Naive thymus-derived CD4-positive, alpha-beta T cell (primary cell): ENCODE measurements around the gene PDE6G. TPM values are rescaled to one million over a fixed set of nuclear protein-coding genes. Genes with fewer than 3 reads are reported as not detected.
A peak's percentile ranks its signal among the peaks of the same experiment; 100 is the strongest.

Experiments
- ATAC-seq: fragments of 150-1000 bp; cut with Tn5 transposase; 2 replicates; pipeline ENCODE4 v1.10.0; 2021; ENCODE audit warnings: mild to moderate bottlenecking, moderate library complexity
- CTCF ChIA-PET: fragments of 350-600 bp; sonication (Branson Sonifier 250); formaldehyde crosslinking; loops from one replicate; lab custom pipeline; 2021; ENCODE audit warnings: antibody characterized with exemption; lab: Charles Lee
- POLR2A ChIA-PET: fragments of 350-600 bp; sonication (Branson Sonifier 250); formaldehyde crosslinking; loops from one replicate; lab custom pipeline; 2021; ENCODE audit warnings: antibody characterized with exemption, inconsistent platforms; lab: Charles Lee
- DNase-seq, 9 donors: peaks; one replicate each; pipeline versions ENCODE4 v3.0.0 to v3.0.0-alpha.2; 2020 to 2022; ENCODE audit warnings: mixed read lengths in 1 of 9
- H3K27ac ChIP-seq: one replicate; pipeline ENCODE4 v1.7.0; 2013; ENCODE audit warnings: mild to moderate bottlenecking, low read depth, low read length, moderate library complexity
- H3K27me3 ChIP-seq, 2 donors: one replicate each; pipeline ENCODE4 v1.7.0; 2013; ENCODE audit warnings: low read length in 2 of 2, mild to moderate bottlenecking in 2 of 2, moderate library complexity in 2 of 2; ENCODE audit not compliant: control insufficient read depth in 2 of 2, insufficient read depth in 2 of 2
- H3K36me3 ChIP-seq, 3 experiments: 1 replicate in 2 of 3; 2 replicates in 1 of 3; pipeline ENCODE4 v1.7.0; 2013; ENCODE audit warnings: low read length in 3 of 3, mild to moderate bottlenecking in 3 of 3, moderate library complexity in 1 of 3; ENCODE audit not compliant: insufficient read depth in 3 of 3, control insufficient read depth in 2 of 3
- H3K4me1 ChIP-seq, 2 donors: one replicate each; pipeline ENCODE4 v1.7.0; 2013; ENCODE audit warnings: low read length in 2 of 2, mild to moderate bottlenecking in 2 of 2, moderate library complexity in 1 of 2; ENCODE audit not compliant: control insufficient read depth in 2 of 2, insufficient read depth in 2 of 2
- H3K4me3 ChIP-seq: 2 replicates; pipeline ENCODE4 v1.7.0; 2013; ENCODE audit warnings: mild to moderate bottlenecking, low read length
- H3K9me3 ChIP-seq, 3 experiments: 1 replicate in 2 of 3; 2 replicates in 1 of 3; pipeline ENCODE4 v1.7.0; 2013; ENCODE audit warnings: low read length in 3 of 3; ENCODE audit not compliant: control insufficient read depth in 2 of 3
- H3K27ac Mint-ChIP-seq, 9 donors: one replicate each; pipeline ENCODE4 v1.8.0; 2020 to 2022; ENCODE audit warnings: mixed read lengths in 9 of 9, mild to moderate bottlenecking in 8 of 9, moderate library complexity in 5 of 9, inconsistent platforms in 2 of 9
- H3K27me3 Mint-ChIP-seq, 5 donors: one replicate each; pipeline ENCODE4 v1.8.0; 2021 to 2022; ENCODE audit warnings: mixed read lengths in 5 of 5, mild to moderate bottlenecking in 1 of 5
- H3K36me3 Mint-ChIP-seq, 5 donors: one replicate each; pipeline ENCODE4 v1.8.0; 2020 to 2022; ENCODE audit warnings: mixed read lengths in 5 of 5, mild to moderate bottlenecking in 3 of 5, inconsistent platforms in 1 of 5
- H3K4me1 Mint-ChIP-seq, 7 donors: one replicate each; pipeline ENCODE4 v1.8.0; 2020 to 2022; ENCODE audit warnings: mixed read lengths in 7 of 7, mild to moderate bottlenecking in 3 of 7, inconsistent platforms in 1 of 7
- H3K4me3 Mint-ChIP-seq, 10 donors: one replicate each; pipeline ENCODE4 v1.8.0; 2020 to 2022; ENCODE audit warnings: mild to moderate bottlenecking in 10 of 10, mixed read lengths in 10 of 10, moderate library complexity in 6 of 10, inconsistent platforms in 2 of 10
- H3K9me3 Mint-ChIP-seq, 11 donors: one replicate each; pipeline ENCODE4 v1.8.0; 2020 to 2022; ENCODE audit warnings: mixed read lengths in 11 of 11, mild to moderate bottlenecking in 4 of 11, inconsistent platforms in 1 of 11, moderate library complexity in 1 of 11
- intact Hi-C, 2 donors: fragments of 100-400 bp; cut with micrococcal nuclease; formaldehyde crosslinking; loops; one replicate each; pipeline ENCODE4 v1.15.1; 2023
- microRNA-seq: library from miRNA; unstranded; fragments of <30 nt; microRNA quantifications from one replicate; pipeline ENCODE4 v1.2.0, GENCODE V29; 2022; ENCODE audit warnings: borderline microRNAs expressed
- polyA plus RNA-seq, 2 donors: library from polyadenylated mRNA; unstranded; fragments of 300-500 nt; fragmentation: Illumina TruSeq; gene quantifications; one replicate each; pipeline ENCODE4 v1.2.3, GENCODE V29; 2021
- total RNA-seq, 6 experiments: library from RNA in 5 of 6; stranded (reverse) in 5 of 6; gene quantifications; 1 replicate in 5 of 6; 2 replicates in 1 of 6; pipeline ENCODE4 v1.2.3 and lab custom pipeline; 2021 to 2026

The PDE6G gene
- total and polyA plus RNA-seq, 7 experiments from 2014 or later: 1.0 to 28.0 (median 2.0) TPM

- H3K36me3 ChIP-seq: peaks cover 20 to 76% (median 22%) of the 10 kb centered on the region in 3 experiments
- no peaks in the 10 kb centered on the region for H3K9me3 ChIP-seq
- POLR2A ChIA-PET: interaction anchor here (0.6 to 1.3 kb wide), 2 partner anchors 32 to 830 kb away, joined by 3 to 4 read pairs; no protein-coding TSS in a partner anchor
- H3K27ac ChIP-seq: no peak overlapping the region
- no peaks in the 10 kb centered on the region for H3K27me3 ChIP-seq
- CTCF ChIA-PET: interaction anchor here (0.7 kb wide), 1 partner anchor 89 kb away, joined by 3 read pairs; no protein-coding TSS in a partner anchor
- H3K27me3 Mint-ChIP-seq: no peaks in the 10 kb centered on the region
- peaks cover 4 to 39% (median 11%) of the 10 kb centered on the region in 5 donors for H3K36me3 Mint-ChIP-seq
- no peaks in the 10 kb centered on the region for H3K4me1 ChIP-seq
- H3K4me1 Mint-ChIP-seq: peaks cover 0 to 6% (median 0%) of the 10 kb centered on the region in 7 donors
- H3K4me3 ChIP-seq: no peak overlapping the region
- intact Hi-C loops: no loop called here
- no peaks in the 10 kb centered on the region for H3K9me3 Mint-ChIP-seq
- DNase-seq (no peak), ATAC-seq (no peak)
- no peak overlapping the region for H3K4me3 Mint-ChIP-seq
- H3K27ac Mint-ChIP-seq: no peak overlapping the region
Measured at GRCh38 chr17:81608082-81608481, 48.3 kb downstream of the PDE6G start.

GRCh38 chr17:81607431-81607830 is 48.9 kb downstream of the PDE6G start:
- Mint-ChIP-seq H3K36me3 (peaks cover 4 to 35% (median 11%) of the 10 kb centered on the region in 5 donors), H3K4me3 (no peak overlapping the region), H3K27ac (no peak overlapping the region), H3K27me3 (no peaks in the 10 kb centered on the region), H3K4me1 (peaks cover 0 to 3% (median 0%) of the 10 kb centered on the region in 7 donors), H3K9me3 (no peaks in the 10 kb centered on the region)
- POLR2A ChIA-PET: interaction anchor here (0.6 to 1.3 kb wide), 3 partner anchors 20 to 1121 kb away, joined by 3 to 4 read pairs (median 3); no protein-coding TSS in a partner anchor
- peaks cover 17 to 70% (median 20%) of the 10 kb centered on the region in 3 experiments for H3K36me3 ChIP-seq
- no peaks in the 10 kb centered on the region for H3K27me3 ChIP-seq
- CTCF ChIA-PET: interaction anchor here (0.7 kb wide), 1 partner anchor 88 kb away, joined by 3 read pairs; no protein-coding TSS in a partner anchor
- intact Hi-C loops: no loop called here
- no peak overlapping the region for H3K4me3 ChIP-seq
- H3K27ac ChIP-seq: no peak overlapping the region
- DNase-seq: no peak
- no peaks in the 10 kb centered on the region for H3K4me1 ChIP-seq
- no peaks in the 10 kb centered on the region for H3K9me3 ChIP-seq
- no peak for ATAC-seq

- Histone ChIP-seq H3K4me3 (no peak overlapping the region), H3K4me1 (peaks cover 0 to 6% of the 10 kb centered on the region in 2 donors), H3K27ac (no peak overlapping the region), H3K36me3 (peaks cover 11 to 60% (median 14%) of the 10 kb centered on the region in 3 experiments), H3K9me3 (no peaks in the 10 kb centered on the region), H3K27me3 (no peaks in the 10 kb centered on the region)
- Mint-ChIP-seq H3K4me3 (no peak overlapping the region), H3K9me3 (no peaks in the 10 kb centered on the region), H3K27ac (no peak overlapping the region), H3K4me1 (peaks cover 2 to 10% (median 6%) of the 10 kb centered on the region in 7 donors), H3K27me3 (no peaks in the 10 kb centered on the region), H3K36me3 (peaks cover 5 to 37% (median 13%) of the 10 kb centered on the region in 5 donors)
- ATAC-seq (no peak), DNase-seq (no peak)
- intact Hi-C loops: loop anchor here in 1 of 2 donors (5.0 kb wide), 2 partner anchors 312 to 462 kb away; no protein-coding TSS in a partner anchor
- ChIA-PET POLR2A (no interaction called here), CTCF (interaction anchor here (0.6 kb wide), 1 partner anchor 37 kb away, joined by 3 read pairs; no protein-coding TSS in a partner anchor)
Measured at GRCh38 chr17:81603846-81604610, 52.3 kb downstream of the PDE6G start.

GRCh38 chr17:81601525-81602120 is 54.7 kb downstream of the PDE6G start:
- peak; percentile 92 for ATAC-seq
- H3K27ac Mint-ChIP-seq: peak overlapping the region in 3 of 9 donors; percentile 1 to 48 (median 25)
- Histone ChIP-seq H3K4me1 (peaks cover 0 to 6% of the 10 kb centered on the region in 2 donors), H3K27me3 (no peaks in the 10 kb centered on the region), H3K36me3 (peaks cover 9 to 57% (median 11%) of the 10 kb centered on the region in 3 experiments), H3K9me3 (no peaks in the 10 kb centered on the region), H3K27ac (no peak overlapping the region), H3K4me3 (no peak overlapping the region)
- H3K4me3 Mint-ChIP-seq: no peak overlapping the region
- DNase-seq: peak in 8 of 9 donors; percentile 30 to 69 (median 60)
- H3K4me1 Mint-ChIP-seq: peaks cover 2 to 14% (median 9%) of the 10 kb centered on the region in 7 donors
- POLR2A ChIA-PET: interaction anchor here (0.9 to 1.6 kb wide), 4 partner anchors 49 to 117 kb away, joined by 3 to 6 read pairs (median 4); partner anchors contain the start of gene FAAP100
- CTCF ChIA-PET: interaction anchor here (0.5 to 2.7 kb wide), 11 partner anchors 13 to 351 kb away, joined by 3 to 18 read pairs (median 4); partner anchors contain the start of gene FAAP100
- no peaks in the 10 kb centered on the region for H3K27me3 Mint-ChIP-seq
- intact Hi-C loops: loop anchor here (1.0 to 5.0 kb wide), 7 partner anchors 48 to 459 kb away; partner anchors contain the start of gene FAAP100 (in 1 of the 2)
- H3K9me3 Mint-ChIP-seq: no peaks in the 10 kb centered on the region
- peaks cover 5 to 34% (median 13%) of the 10 kb centered on the region in 5 donors for H3K36me3 Mint-ChIP-seq

Small RNA genes within 50 kb of the gene (microRNA-seq; reads per million reads assigned to microRNA genes)
- not detected for gene MIR6786

Other genes starting within 250 kb of the PDE6G start
- 1,000 to 10,000 TPM in 4 of 5 experiments, 100 to 1,000 TPM in 1; 971 to 4,639 (median 1,185) TPM for gene ACTG1, start 143.7 kb downstream of the PDE6G start, total RNA-seq
- 1,000 to 10,000 TPM; 1,098 to 1,433 TPM for gene ACTG1, start 143.7 kb downstream of the PDE6G start, polyA plus RNA-seq
- gene FSCN2, start 128.2 kb downstream of the PDE6G start, total RNA-seq: 1 to 10 TPM in 2 of 5 experiments, under 1 TPM in 3; 0.56 to 1.6 (median 0.70) TPM
- gene FSCN2, start 128.2 kb downstream of the PDE6G start, polyA plus RNA-seq: not detected
- gene FAAP100, start 104.2 kb downstream of the PDE6G start, total RNA-seq: 10 to 100 TPM; 28.8 to 57.0 (median 43.6) TPM
- gene FAAP100, start 104.2 kb downstream of the PDE6G start, polyA plus RNA-seq: 10 to 100 TPM in 1 of 2 donors, 1 to 10 TPM in 1; 9.0 to 20.1 TPM
- 100 to 1,000 TPM in 2 of 5 experiments, 10 to 100 TPM in 3; 77.7 to 125 (median 93.6) TPM for gene NPLOC4, start 19.4 kb downstream of the PDE6G start, total RNA-seq
- gene NPLOC4, start 19.4 kb downstream of the PDE6G start, polyA plus RNA-seq: 10 to 100 TPM; 47.8 to 68.6 TPM
- gene TSPAN10, start 19.3 kb downstream of the PDE6G start, total RNA-seq: 1 to 10 TPM in 2 of 5 experiments, under 1 TPM in 3; 0.32 to 1.9 (median 0.51) TPM
- gene TSPAN10, start 19.3 kb downstream of the PDE6G start, polyA plus RNA-seq: under 1 TPM; 0.33 to 0.98 TPM
- gene OXLD1, start 10.1 kb upstream of the PDE6G start, total RNA-seq: 10 to 100 TPM; 35.9 to 61.9 (median 47.5) TPM
- gene OXLD1, start 10.1 kb upstream of the PDE6G start, polyA plus RNA-seq: 100 to 1,000 TPM; 108 to 123 TPM
- gene CCDC137, start 10.2 kb upstream of the PDE6G start, total RNA-seq: 10 to 100 TPM; 16.3 to 33.5 (median 27.1) TPM
- gene CCDC137, start 10.2 kb upstream of the PDE6G start, polyA plus RNA-seq: 10 to 100 TPM; 10.0 to 26.0 TPM
- 10 to 100 TPM; 12.0 to 30.6 (median 30.1) TPM for gene ARL16, start 27.3 kb upstream of the PDE6G start, total RNA-seq
- 10 to 100 TPM; 33.6 to 35.3 TPM for gene ARL16, start 27.3 kb upstream of the PDE6G start, polyA plus RNA-seq
- 100 to 1,000 TPM; 108 to 174 (median 153) TPM for gene HGS, start 27.5 kb upstream of the PDE6G start, total RNA-seq
- 10 to 100 TPM; 19.8 to 40.3 TPM for gene HGS, start 27.5 kb upstream of the PDE6G start, polyA plus RNA-seq
- 10 to 100 TPM; 21.3 to 83.8 (median 26.6) TPM for gene MRPL12, start 46.8 kb upstream of the PDE6G start, total RNA-seq
- gene MRPL12, start 46.8 kb upstream of the PDE6G start, polyA plus RNA-seq: 10 to 100 TPM; 46.3 to 51.7 TPM
- 10 to 100 TPM in 1 of 5 experiments, 1 to 10 TPM in 4; 4.0 to 27.4 (median 6.2) TPM for gene SLC25A10, start 55.7 kb upstream of the PDE6G start, total RNA-seq
- 1 to 10 TPM; 3.4 to 5.2 TPM for gene SLC25A10, start 55.7 kb upstream of the PDE6G start, polyA plus RNA-seq
- gene GCGR, start 147.6 kb upstream of the PDE6G start, total RNA-seq: not detected
- not detected for gene GCGR, start 147.6 kb upstream of the PDE6G start, polyA plus RNA-seq
- gene MCRIP1, start 176.7 kb upstream of the PDE6G start, total RNA-seq: 10 to 100 TPM; 41.1 to 65.3 (median 53.1) TPM
- 10 to 100 TPM; 44.5 to 59.0 TPM for gene MCRIP1, start 176.7 kb upstream of the PDE6G start, polyA plus RNA-seq
- not detected for gene PPP1R27, start 178.5 kb upstream of the PDE6G start, total RNA-seq
- gene PPP1R27, start 178.5 kb upstream of the PDE6G start, polyA plus RNA-seq: under 1 TPM in 1 of 2 donors, not detected in 1; 0.13 TPM
- gene P4HB, start 204.0 kb upstream of the PDE6G start, total RNA-seq: 100 to 1,000 TPM; 188 to 568 (median 304) TPM
- gene P4HB, start 204.0 kb upstream of the PDE6G start, polyA plus RNA-seq: 100 to 1,000 TPM; 161 to 224 TPM
- 100 to 1,000 TPM; 308 to 671 (median 465) TPM for gene ARHGDIA, start 214.8 kb upstream of the PDE6G start, total RNA-seq
- 100 to 1,000 TPM in 1 of 2 donors, 10 to 100 TPM in 1; 66.5 to 140 TPM for gene ARHGDIA, start 214.8 kb upstream of the PDE6G start, polyA plus RNA-seq
- gene ALYREF, start 235.0 kb upstream of the PDE6G start, total RNA-seq: 100 to 1,000 TPM in 1 of 5 experiments, 10 to 100 TPM in 4; 38.3 to 159 (median 83.2) TPM
- gene ALYREF, start 235.0 kb upstream of the PDE6G start, polyA plus RNA-seq: 10 to 100 TPM; 28.5 to 31.5 TPM
- 100 to 1,000 TPM in 1 of 5 experiments, 10 to 100 TPM in 4; 30.8 to 106 (median 40.5) TPM for gene ANAPC11, start 235.2 kb upstream of the PDE6G start, total RNA-seq
- 100 to 1,000 TPM; 245 to 278 TPM for gene ANAPC11, start 235.2 kb upstream of the PDE6G start, polyA plus RNA-seq
- gene NPB, start 245.7 kb upstream of the PDE6G start, total RNA-seq: under 1 TPM in 4 of 5 experiments, not detected in 1; 0.29 to 0.59 (median 0.54) TPM
- under 1 TPM in 1 of 2 donors, not detected in 1; 0.20 TPM for gene NPB, start 245.7 kb upstream of the PDE6G start, polyA plus RNA-seq